HCT116 (cell line): Measurements from ENCODE around the gene ATXN2. TPM values are rescaled to one million over a fixed set of nuclear protein-coding genes. Genes with fewer than 3 reads are reported as not detected.

Source experiments
- ATAC-seq: fragments of 200-7000 bp; cut with Tn5 transposase; 2 replicates; pipeline ENCODE4 v1.9.1; 2020; ENCODE audit warnings: mild to moderate bottlenecking, moderate library complexity
- BruUV-seq: library from RNA; stranded (reverse); fragments of 400-500 nt; replicated peaks from 2 replicates; lab custom pipeline; 2021; lab: Mats Ljungman, UMichigan
- CTCF ChIA-PET: fragments of 300-600 bp; sonication (Branson Sonifier 250); formaldehyde crosslinking; loops from one replicate; lab custom pipeline; 2021; ENCODE audit warnings: antibody characterized with exemption; lab: Charles Lee
- POLR2A ChIA-PET: fragments of 300-600, 350-600 bp; sonication (Branson Sonifier 250); formaldehyde crosslinking; loops from one replicate; lab custom pipeline; 2021; ENCODE audit warnings: antibody characterized with exemption; lab: Charles Lee
- RAD21 ChIA-PET, 2 experiments: fragments of 300-600 bp; sonication (Branson Sonifier 250); formaldehyde crosslinking; loops; one replicate each; lab custom pipeline; 2023; ENCODE audit warnings: low total read pairs in 2 of 2; ENCODE audit not compliant: uncharacterized antibody in 2 of 2, unreplicated experiment in 2 of 2, low non-redundant PET in 1 of 2; lab: Charles Lee
- DNase-seq: peaks from one replicate; pipeline ENCODE4 v3.0.0-alpha.2; 2010; ENCODE audit warnings: low read depth, low spot score
- H2AFZ ChIP-seq: fragments of 200-600 bp; shearing (Covaris generic), sonication (generic); 2 replicates; pipeline ENCODE4 v1.6.1; 2017; ENCODE audit warnings: low read depth, mixed run types, mixed read lengths, antibody characterized with exemption, low read length; ENCODE audit not compliant: poor library complexity, severe bottlenecking
- H3K27ac ChIP-seq: 2 replicates; pipeline ENCODE4 v1.5.1; 2012; ENCODE audit warnings: low read depth, low read length
- H3K27me3 ChIP-seq: fragments of 200-600 bp; sonication (generic); 2 replicates; pipeline ENCODE4 v1.6.1; 2016; ENCODE audit warnings: mixed run types, low read length, mixed read lengths; ENCODE audit not compliant: insufficient read depth
- H3K36me3 ChIP-seq, 2 experiments: fragments of 200-500 bp in 1 of 2; fragments of 200-600 bp in 1 of 2; sonication (Bioruptor generic) in 1 of 2; sonication (generic) in 1 of 2; 2 replicates each; pipeline versions ENCODE4 v1.5.1 to v1.6.1; 2014 to 2016; ENCODE audit warnings: low read length in 2 of 2, inconsistent platforms in 1 of 2, mixed read lengths in 1 of 2, mixed run types in 1 of 2; ENCODE audit not compliant: insufficient read depth in 2 of 2, control insufficient read depth in 1 of 2
- H3K4me1 ChIP-seq, 2 experiments: fragments of 200-600 bp in 1 of 2; sonication (generic) in 1 of 2; 2 replicates each; pipeline versions ENCODE4 v1.5.1 to v1.6.1; 2012 to 2017; ENCODE audit warnings: low read length in 2 of 2, inconsistent platforms in 1 of 2, mild to moderate bottlenecking in 1 of 2, mixed read lengths in 1 of 2, mixed run types in 1 of 2, moderate library complexity in 1 of 2; ENCODE audit not compliant: insufficient read depth in 2 of 2, control insufficient read depth in 1 of 2
- H3K4me2 ChIP-seq: fragments of 200-600 bp; sonication (generic); 2 replicates; pipeline ENCODE4 v1.6.1; 2017; ENCODE audit warnings: mixed run types, low read length, mixed read lengths
- H3K4me3 ChIP-seq, 2 experiments: fragments of 200-600 bp in 1 of 2; sonication (generic) in 1 of 2; replicated peaks in 1 of 2; 2 replicates each; pipeline ENCODE4 v1.5.1; 2011 to 2016; ENCODE audit warnings: low read length in 2 of 2, control low read depth in 1 of 2, low read depth in 1 of 2, mild to moderate bottlenecking in 1 of 2, mixed read lengths in 1 of 2, mixed run types in 1 of 2
- H3K79me2 ChIP-seq: fragments of 200-600 bp; sonication (generic); 2 replicates; pipeline ENCODE4 v1.6.1; 2017; ENCODE audit warnings: mild to moderate bottlenecking, mixed run types, low read length, moderate library complexity, mixed read lengths; ENCODE audit not compliant: insufficient read depth
- H3K9ac ChIP-seq: fragments of 200-600 bp; sonication (generic); 2 replicates; pipeline ENCODE4 v1.6.1; 2016; ENCODE audit warnings: low read length, mixed read lengths
- H3K9me2 ChIP-seq: fragments of 200-600 bp; sonication (generic), shearing (Covaris generic); 2 replicates; pipeline ENCODE4 v1.6.1; 2017; ENCODE audit warnings: mixed run types, mild to moderate bottlenecking, moderate library complexity; ENCODE audit not compliant: insufficient read depth
- H3K9me3 ChIP-seq, 2 experiments: fragments of 200-500 bp in 1 of 2; fragments of 200-600 bp in 1 of 2; sonication (Bioruptor generic) in 1 of 2; sonication (generic) in 1 of 2; 2 replicates each; pipeline ENCODE4 v1.6.1; 2014 to 2017; ENCODE audit warnings: low read length in 2 of 2, mixed read lengths in 2 of 2, inconsistent platforms in 1 of 2, low read depth in 1 of 2, mild to moderate bottlenecking in 1 of 2, mixed run types in 1 of 2, moderate library complexity in 1 of 2; ENCODE audit not compliant: control insufficient read depth in 1 of 2, insufficient read depth in 1 of 2
- H4K20me1 ChIP-seq: fragments of 200-600 bp; sonication (generic), shearing (Covaris generic); 2 replicates; pipeline ENCODE4 v1.6.1; 2017; ENCODE audit warnings: mixed run types, mild to moderate bottlenecking, moderate library complexity; ENCODE audit not compliant: insufficient read depth
- EZH2 ChIP-seq: fragments of 200-600 bp; sonication (generic); IDR thresholded peaks from 2 replicates; pipeline ENCODE4 v1.6.1; 2017; ENCODE audit warnings: antibody characterized with exemption, mixed run types
- POLR2A ChIP-seq: IDR thresholded peaks from 2 replicates; pipeline ENCODE4 v1.7.0; 2011; ENCODE audit warnings: borderline replicate concordance; ENCODE audit not compliant: insufficient read depth, insufficient read length; ENCODE audit errors: extremely low read depth
- RAD21 ChIP-seq: IDR thresholded peaks from 2 replicates; pipeline ENCODE4 v1.6.1; 2012; ENCODE audit warnings: low read depth, mild to moderate bottlenecking
- SIN3A ChIP-seq: IDR thresholded peaks from 2 replicates; pipeline ENCODE4 v1.6.1; 2012; ENCODE audit warnings: low read depth
- SRF ChIP-seq: IDR thresholded peaks from 2 replicates; pipeline ENCODE4 v1.6.1; 2012; ENCODE audit warnings: low read depth
- TCF7L2 ChIP-seq: IDR thresholded peaks from 2 replicates; pipeline ENCODE4 v1.7.0; 2011; ENCODE audit warnings: borderline replicate concordance, inconsistent platforms; ENCODE audit not compliant: insufficient read depth, insufficient read length; ENCODE audit errors: extremely low read depth
- YY1 ChIP-seq: IDR thresholded peaks from 2 replicates; pipeline ENCODE4 v1.6.1; 2011; ENCODE audit warnings: low read length, low read depth, moderate library complexity, mild to moderate bottlenecking; ENCODE audit not compliant: insufficient replicate concordance; ENCODE audit errors: extremely low read depth
- intact Hi-C: fragments of 100-400 bp; cut with micrococcal nuclease; formaldehyde crosslinking; loops from 2 replicates; pipeline ENCODE4 v1.10.0; 2022
- total RNA-seq: library from RNA; stranded (reverse); gene quantifications from one replicate; pipeline ENCODE4 v1.2.1, GENCODE V29; 2021; ENCODE audit not compliant: unreplicated experiment
- TF ChIP-seq, protein P1 (sequence below): IDR thresholded peaks from 2 replicates; pipeline ENCODE4 v1.6.1; 2011; ENCODE audit warnings: mild to moderate bottlenecking, low read length, moderate library complexity; ENCODE audit not compliant: insufficient replicate concordance; ENCODE audit errors: extremely low read depth
- TF ChIP-seq, protein P2 (sequence below): IDR thresholded peaks from 2 replicates; pipeline ENCODE4 v1.6.1; 2012; ENCODE audit warnings: low read depth

ATXN2 gene
- total RNA-seq, 1 experiment from 2014 or later: 72.7 TPM

DNA sequence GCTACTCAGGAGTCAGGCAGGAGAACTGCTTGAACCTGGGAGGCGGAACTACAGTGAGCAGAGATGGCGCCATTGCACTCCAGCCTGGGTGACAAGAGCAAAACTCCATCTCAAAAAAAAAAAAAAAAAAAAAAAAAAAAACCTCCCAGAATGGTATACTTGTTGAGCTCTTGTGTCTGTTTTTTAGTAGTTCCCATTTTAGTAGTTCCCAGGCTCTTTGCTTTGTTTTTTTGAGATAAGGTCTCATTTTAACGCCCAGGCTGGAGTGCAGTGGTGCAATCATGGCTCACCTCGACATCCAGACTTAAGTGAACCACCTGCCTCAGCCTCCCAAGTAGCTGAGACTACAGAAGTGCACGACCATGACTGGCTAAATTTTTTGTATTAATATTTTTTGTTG lies 13.4 kb downstream of the ATXN2 start:
- ChIA-PET RAD21 (no interaction called here), POLR2A (no interaction called here)
- no TSS peak for BruUV-seq
- Histone ChIP-seq H3K9me3 (no peaks in the 10 kb centered on the region), H4K20me1 (0 out of 2 replicates have a peak, but pooled peaks cover 4% of the 10 kb centered on the region), H3K27ac (no peak overlapping the region), H2AFZ (no peak overlapping the region), H3K4me1 (peaks cover 0 to 5% of the 10 kb centered on the region in 2 experiments; a peak in 1 of 4 replicates), H3K27me3 (no peaks in the 10 kb centered on the region), H3K9me2 (no peaks in the 10 kb centered on the region), H3K79me2 (peaks cover 96% of the 10 kb centered on the region), H3K4me3 (no peak overlapping the region), H3K9ac (no peak overlapping the region)
- no peak for DNase-seq
- intact Hi-C loops: no loop called here
- TF ChIP-seq RAD21: no peak
- TF ChIP-seq EZH2: no peak
- no peak for TF ChIP-seq TCF7L2
- no peak for TF ChIP-seq SIN3A
- TF ChIP-seq, protein P1, sequence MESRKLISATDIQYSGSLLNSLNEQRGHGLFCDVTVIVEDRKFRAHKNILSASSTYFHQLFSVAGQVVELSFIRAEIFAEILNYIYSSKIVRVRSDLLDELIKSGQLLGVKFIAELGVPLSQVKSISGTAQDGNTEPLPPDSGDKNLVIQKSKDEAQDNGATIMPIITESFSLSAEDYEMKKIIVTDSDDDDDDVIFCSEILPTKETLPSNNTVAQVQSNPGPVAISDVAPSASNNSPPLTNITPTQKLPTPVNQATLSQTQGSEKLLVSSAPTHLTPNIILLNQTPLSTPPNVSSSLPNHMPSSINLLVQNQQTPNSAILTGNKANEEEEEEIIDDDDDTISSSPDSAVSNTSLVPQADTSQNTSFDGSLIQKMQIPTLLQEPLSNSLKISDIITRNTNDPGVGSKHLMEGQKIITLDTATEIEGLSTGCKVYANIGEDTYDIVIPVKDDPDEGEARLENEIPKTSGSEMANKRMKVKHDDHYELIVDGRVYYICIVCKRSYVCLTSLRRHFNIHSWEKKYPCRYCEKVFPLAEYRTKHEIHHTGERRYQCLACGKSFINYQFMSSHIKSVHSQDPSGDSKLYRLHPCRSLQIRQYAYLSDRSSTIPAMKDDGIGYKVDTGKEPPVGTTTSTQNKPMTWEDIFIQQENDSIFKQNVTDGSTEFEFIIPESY: no peak
- TF ChIP-seq POLR2A: no peak
- TF ChIP-seq YY1: no peak
- TF ChIP-seq, protein P2, sequence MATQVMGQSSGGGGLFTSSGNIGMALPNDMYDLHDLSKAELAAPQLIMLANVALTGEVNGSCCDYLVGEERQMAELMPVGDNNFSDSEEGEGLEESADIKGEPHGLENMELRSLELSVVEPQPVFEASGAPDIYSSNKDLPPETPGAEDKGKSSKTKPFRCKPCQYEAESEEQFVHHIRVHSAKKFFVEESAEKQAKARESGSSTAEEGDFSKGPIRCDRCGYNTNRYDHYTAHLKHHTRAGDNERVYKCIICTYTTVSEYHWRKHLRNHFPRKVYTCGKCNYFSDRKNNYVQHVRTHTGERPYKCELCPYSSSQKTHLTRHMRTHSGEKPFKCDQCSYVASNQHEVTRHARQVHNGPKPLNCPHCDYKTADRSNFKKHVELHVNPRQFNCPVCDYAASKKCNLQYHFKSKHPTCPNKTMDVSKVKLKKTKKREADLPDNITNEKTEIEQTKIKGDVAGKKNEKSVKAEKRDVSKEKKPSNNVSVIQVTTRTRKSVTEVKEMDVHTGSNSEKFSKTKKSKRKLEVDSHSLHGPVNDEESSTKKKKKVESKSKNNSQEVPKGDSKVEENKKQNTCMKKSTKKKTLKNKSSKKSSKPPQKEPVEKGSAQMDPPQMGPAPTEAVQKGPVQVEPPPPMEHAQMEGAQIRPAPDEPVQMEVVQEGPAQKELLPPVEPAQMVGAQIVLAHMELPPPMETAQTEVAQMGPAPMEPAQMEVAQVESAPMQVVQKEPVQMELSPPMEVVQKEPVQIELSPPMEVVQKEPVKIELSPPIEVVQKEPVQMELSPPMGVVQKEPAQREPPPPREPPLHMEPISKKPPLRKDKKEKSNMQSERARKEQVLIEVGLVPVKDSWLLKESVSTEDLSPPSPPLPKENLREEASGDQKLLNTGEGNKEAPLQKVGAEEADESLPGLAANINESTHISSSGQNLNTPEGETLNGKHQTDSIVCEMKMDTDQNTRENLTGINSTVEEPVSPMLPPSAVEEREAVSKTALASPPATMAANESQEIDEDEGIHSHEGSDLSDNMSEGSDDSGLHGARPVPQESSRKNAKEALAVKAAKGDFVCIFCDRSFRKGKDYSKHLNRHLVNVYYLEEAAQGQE: no peak
- no peak for TF ChIP-seq SRF
- TF ChIP-seq, all 23 proteins: peak for 0
- Histone ChIP-seq H3K4me2 (no peak overlapping the region), H3K36me3 (no peaks in the 10 kb centered on the region)
- CTCF ChIA-PET: no interaction called here
- ATAC-seq: no peak
